GM23338 (cell line): ENCODE measurements around the gene DNAJC16. TPM values are rescaled to one million over a fixed set of nuclear protein-coding genes. Genes with fewer than 3 reads are reported as not detected.

ENCODE experiments used
- ATAC-seq: fragments of 200-7000 bp; cut with Tn5 transposase; 3 replicates; pipeline ENCODE4 v1.9.1; 2020
- DNase-seq: peaks from one replicate; pipeline ENCODE4 v3.0.0-alpha.2; 2015; ENCODE audit warnings: low spot score
- H2AFZ ChIP-seq: fragments of 200-600 bp; sonication (generic); 2 replicates; pipeline ENCODE4 v1.8.0; 2016; ENCODE audit warnings: antibody characterized with exemption, mild to moderate bottlenecking, moderate library complexity
- H3F3A ChIP-seq: fragments of 200-600 bp; sonication (generic); replicated peaks from 2 replicates; pipeline ENCODE4 v1.8.0; 2017; ENCODE audit warnings: antibody characterized with exemption, mixed run types, low read depth
- H3K27ac ChIP-seq: fragments of 200-600 bp; sonication (generic); 2 replicates; pipeline ENCODE4 v1.6.1; 2016; ENCODE audit warnings: low read depth
- H3K27me3 ChIP-seq: fragments of 200-600 bp; sonication (generic); 2 replicates; pipeline ENCODE4 v1.8.0; 2016; ENCODE audit warnings: mild to moderate bottlenecking, mixed run types, moderate library complexity; ENCODE audit not compliant: insufficient read depth
- H3K36me3 ChIP-seq: fragments of 200-600 bp; sonication (generic); 2 replicates; pipeline ENCODE4 v1.8.0; 2016; ENCODE audit warnings: mild to moderate bottlenecking; ENCODE audit not compliant: insufficient read depth
- H3K4me1 ChIP-seq: fragments of 200-600 bp; sonication (generic); 2 replicates; pipeline ENCODE4 v1.8.0; 2016; ENCODE audit warnings: mild to moderate bottlenecking, moderate library complexity; ENCODE audit not compliant: insufficient read depth
- H3K4me2 ChIP-seq: fragments of 200-600 bp; sonication (generic); 2 replicates; pipeline ENCODE4 v1.7.1; 2017; ENCODE audit warnings: mixed run types
- H3K4me3 ChIP-seq: fragments of 200-600 bp; sonication (generic); 2 replicates; pipeline ENCODE4 v1.6.1; 2016; ENCODE audit warnings: mixed run types
- H3K79me2 ChIP-seq: fragments of 200-600 bp; sonication (generic); replicated peaks from 2 replicates; pipeline ENCODE4 v1.8.0; 2017; ENCODE audit warnings: mild to moderate bottlenecking; ENCODE audit not compliant: insufficient read depth
- H3K9me2 ChIP-seq: fragments of 200-600 bp; sonication (generic); 2 replicates; pipeline ENCODE4 v1.8.0; 2017; ENCODE audit not compliant: insufficient read depth
- H4K20me1 ChIP-seq: fragments of 200-600 bp; sonication (generic); replicated peaks from 2 replicates; pipeline ENCODE4 v1.8.0; 2017; ENCODE audit warnings: mild to moderate bottlenecking; ENCODE audit not compliant: insufficient read depth
- H3K27ac Mint-ChIP-seq: 2 replicates; pipeline ENCODE4 v1.8.0; 2020; ENCODE audit warnings: inconsistent platforms, mild to moderate bottlenecking, moderate library complexity, mixed read lengths
- H3K27me3 Mint-ChIP-seq: 3 replicates; pipeline ENCODE4 v1.8.0; 2022; ENCODE audit warnings: low read depth, mild to moderate bottlenecking, moderate library complexity, mixed read lengths, inconsistent platforms; ENCODE audit not compliant: insufficient read depth, poor library complexity
- H3K36me3 Mint-ChIP-seq: 3 replicates; pipeline ENCODE4 v1.8.0; 2021; ENCODE audit warnings: low read depth, mild to moderate bottlenecking, inconsistent platforms, moderate library complexity, mixed read lengths
- H3K4me1 Mint-ChIP-seq: 3 replicates; pipeline ENCODE4 v1.8.0; 2020; ENCODE audit warnings: mild to moderate bottlenecking, inconsistent platforms, mixed read lengths
- H3K4me3 Mint-ChIP-seq: 3 replicates; pipeline ENCODE4 v1.8.0; 2021; ENCODE audit warnings: moderate library complexity, mild to moderate bottlenecking, inconsistent platforms, mixed read lengths
- H3K9me3 Mint-ChIP-seq: 3 replicates; pipeline ENCODE4 v1.8.0; 2020; ENCODE audit warnings: moderate library complexity, mild to moderate bottlenecking, inconsistent platforms, mixed read lengths
- CREB1 ChIP-seq: fragments of 250-450 bp; sonication (Bioruptor Pico); IDR thresholded peaks from 2 replicates; pipeline ENCODE4 v1.5.0; 2020; ENCODE audit warnings: low read depth, mild to moderate bottlenecking, moderate library complexity
- EZH2 ChIP-seq: fragments of 200-600 bp; sonication (generic); IDR thresholded peaks from one replicate; pipeline ENCODE4 v1.8.0; 2017; ENCODE audit warnings: antibody characterized with exemption, mild to moderate bottlenecking, low read depth; ENCODE audit not compliant: unreplicated experiment
- EZH2phosphoT487 ChIP-seq: fragments of 200-600 bp; sonication (generic); IDR thresholded peaks from one replicate; pipeline ENCODE4 v1.8.1; 2018; ENCODE audit warnings: antibody characterized with exemption; ENCODE audit not compliant: unreplicated experiment
- JUNB ChIP-seq: IDR thresholded peaks from one replicate; pipeline ENCODE4 v1.6.1; 2016; ENCODE audit warnings: antibody characterized with exemption; ENCODE audit not compliant: unreplicated experiment
- NANOG ChIP-seq: IDR thresholded peaks from 2 replicates; pipeline ENCODE4 v1.6.1; 2016; ENCODE audit warnings: antibody characterized with exemption, borderline replicate concordance
- POLR2AphosphoS5 ChIP-seq: IDR thresholded peaks from 2 replicates; pipeline ENCODE4 v1.6.1; 2016; ENCODE audit warnings: antibody characterized with exemption, low read depth
- STAT1 ChIP-seq: IDR thresholded peaks from one replicate; pipeline ENCODE4 v1.6.1; 2016; ENCODE audit warnings: antibody characterized with exemption; ENCODE audit not compliant: unreplicated experiment
- ZNF114 ChIP-seq: fragments of 250-450 bp; sonication (Bioruptor Pico); IDR thresholded peaks from 2 replicates; pipeline ENCODE4 v1.5.0; 2020; ENCODE audit warnings: mild to moderate bottlenecking, moderate library complexity
- ZNF331 ChIP-seq: fragments of 250-450 bp; sonication (Bioruptor Pico); IDR thresholded peaks from 2 replicates; pipeline ENCODE4 v1.5.0; 2020; ENCODE audit warnings: low read depth, mild to moderate bottlenecking, moderate library complexity
- polyA plus RNA-seq: library from polyadenylated mRNA; unstranded; fragments of >200 nt; fragmentation: Nextera tagmentation; extraction: Ambion mirVana; gene quantifications from 2 replicates; pipeline ENCODE4 v1.2.1, GENCODE V29; 2016
- total RNA-seq: library from RNA; depleted of rRNA; stranded (reverse); fragments of >200 nt; shearing (Covaris generic); gene quantifications from 2 replicates; pipeline ENCODE4 v1.2.3, GENCODE V29; 2014
- TF ChIP-seq, protein P1 (sequence below): fragments of 250-450 bp; sonication (Bioruptor Pico); IDR thresholded peaks from 2 replicates; pipeline ENCODE4 v1.5.0; 2020; ENCODE audit warnings: mild to moderate bottlenecking, moderate library complexity
- TF ChIP-seq, protein P2 (sequence below), 2 experiments: fragments of 200-600 bp in 1 of 2; sonication (generic) in 1 of 2; conservative IDR thresholded peaks; 2 replicates each; pipeline versions ENCODE4 v1.5.1 to v1.6.1; 2016 to 2017; ENCODE audit warnings: antibody characterized with exemption in 2 of 2, low read depth in 2 of 2, mild to moderate bottlenecking in 2 of 2, moderate library complexity in 1 of 2
- TF ChIP-seq, protein P3 (sequence below): IDR thresholded peaks from 2 replicates; pipeline ENCODE4 v1.6.1; 2016; ENCODE audit warnings: antibody characterized with exemption

Gene DNAJC16
- total and polyA plus RNA-seq, 2 experiments from 2014 or later = 6.3 to 18.0 TPM

DNA sequence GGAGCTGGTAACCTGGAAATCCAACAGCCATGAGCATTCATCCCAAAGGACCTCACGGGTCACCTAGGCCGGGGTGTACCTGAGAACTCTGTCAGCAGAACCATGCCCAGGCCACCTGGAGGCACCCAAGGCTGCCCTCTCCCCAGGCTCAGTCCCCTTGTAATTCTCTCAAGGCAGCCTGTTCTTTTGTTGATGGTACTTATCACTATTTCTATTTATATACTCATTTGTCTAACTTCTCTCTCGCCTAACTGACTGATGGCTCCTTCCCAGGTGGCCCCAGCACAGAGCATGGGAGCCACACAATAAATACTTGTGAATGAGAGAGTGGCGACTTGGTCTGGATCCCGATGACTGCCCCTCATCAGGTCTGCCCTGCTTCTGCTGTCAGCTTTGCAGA lies 19.4 kb upstream of the DNAJC16 start (continued):
- TF ChIP-seq, protein P1, sequence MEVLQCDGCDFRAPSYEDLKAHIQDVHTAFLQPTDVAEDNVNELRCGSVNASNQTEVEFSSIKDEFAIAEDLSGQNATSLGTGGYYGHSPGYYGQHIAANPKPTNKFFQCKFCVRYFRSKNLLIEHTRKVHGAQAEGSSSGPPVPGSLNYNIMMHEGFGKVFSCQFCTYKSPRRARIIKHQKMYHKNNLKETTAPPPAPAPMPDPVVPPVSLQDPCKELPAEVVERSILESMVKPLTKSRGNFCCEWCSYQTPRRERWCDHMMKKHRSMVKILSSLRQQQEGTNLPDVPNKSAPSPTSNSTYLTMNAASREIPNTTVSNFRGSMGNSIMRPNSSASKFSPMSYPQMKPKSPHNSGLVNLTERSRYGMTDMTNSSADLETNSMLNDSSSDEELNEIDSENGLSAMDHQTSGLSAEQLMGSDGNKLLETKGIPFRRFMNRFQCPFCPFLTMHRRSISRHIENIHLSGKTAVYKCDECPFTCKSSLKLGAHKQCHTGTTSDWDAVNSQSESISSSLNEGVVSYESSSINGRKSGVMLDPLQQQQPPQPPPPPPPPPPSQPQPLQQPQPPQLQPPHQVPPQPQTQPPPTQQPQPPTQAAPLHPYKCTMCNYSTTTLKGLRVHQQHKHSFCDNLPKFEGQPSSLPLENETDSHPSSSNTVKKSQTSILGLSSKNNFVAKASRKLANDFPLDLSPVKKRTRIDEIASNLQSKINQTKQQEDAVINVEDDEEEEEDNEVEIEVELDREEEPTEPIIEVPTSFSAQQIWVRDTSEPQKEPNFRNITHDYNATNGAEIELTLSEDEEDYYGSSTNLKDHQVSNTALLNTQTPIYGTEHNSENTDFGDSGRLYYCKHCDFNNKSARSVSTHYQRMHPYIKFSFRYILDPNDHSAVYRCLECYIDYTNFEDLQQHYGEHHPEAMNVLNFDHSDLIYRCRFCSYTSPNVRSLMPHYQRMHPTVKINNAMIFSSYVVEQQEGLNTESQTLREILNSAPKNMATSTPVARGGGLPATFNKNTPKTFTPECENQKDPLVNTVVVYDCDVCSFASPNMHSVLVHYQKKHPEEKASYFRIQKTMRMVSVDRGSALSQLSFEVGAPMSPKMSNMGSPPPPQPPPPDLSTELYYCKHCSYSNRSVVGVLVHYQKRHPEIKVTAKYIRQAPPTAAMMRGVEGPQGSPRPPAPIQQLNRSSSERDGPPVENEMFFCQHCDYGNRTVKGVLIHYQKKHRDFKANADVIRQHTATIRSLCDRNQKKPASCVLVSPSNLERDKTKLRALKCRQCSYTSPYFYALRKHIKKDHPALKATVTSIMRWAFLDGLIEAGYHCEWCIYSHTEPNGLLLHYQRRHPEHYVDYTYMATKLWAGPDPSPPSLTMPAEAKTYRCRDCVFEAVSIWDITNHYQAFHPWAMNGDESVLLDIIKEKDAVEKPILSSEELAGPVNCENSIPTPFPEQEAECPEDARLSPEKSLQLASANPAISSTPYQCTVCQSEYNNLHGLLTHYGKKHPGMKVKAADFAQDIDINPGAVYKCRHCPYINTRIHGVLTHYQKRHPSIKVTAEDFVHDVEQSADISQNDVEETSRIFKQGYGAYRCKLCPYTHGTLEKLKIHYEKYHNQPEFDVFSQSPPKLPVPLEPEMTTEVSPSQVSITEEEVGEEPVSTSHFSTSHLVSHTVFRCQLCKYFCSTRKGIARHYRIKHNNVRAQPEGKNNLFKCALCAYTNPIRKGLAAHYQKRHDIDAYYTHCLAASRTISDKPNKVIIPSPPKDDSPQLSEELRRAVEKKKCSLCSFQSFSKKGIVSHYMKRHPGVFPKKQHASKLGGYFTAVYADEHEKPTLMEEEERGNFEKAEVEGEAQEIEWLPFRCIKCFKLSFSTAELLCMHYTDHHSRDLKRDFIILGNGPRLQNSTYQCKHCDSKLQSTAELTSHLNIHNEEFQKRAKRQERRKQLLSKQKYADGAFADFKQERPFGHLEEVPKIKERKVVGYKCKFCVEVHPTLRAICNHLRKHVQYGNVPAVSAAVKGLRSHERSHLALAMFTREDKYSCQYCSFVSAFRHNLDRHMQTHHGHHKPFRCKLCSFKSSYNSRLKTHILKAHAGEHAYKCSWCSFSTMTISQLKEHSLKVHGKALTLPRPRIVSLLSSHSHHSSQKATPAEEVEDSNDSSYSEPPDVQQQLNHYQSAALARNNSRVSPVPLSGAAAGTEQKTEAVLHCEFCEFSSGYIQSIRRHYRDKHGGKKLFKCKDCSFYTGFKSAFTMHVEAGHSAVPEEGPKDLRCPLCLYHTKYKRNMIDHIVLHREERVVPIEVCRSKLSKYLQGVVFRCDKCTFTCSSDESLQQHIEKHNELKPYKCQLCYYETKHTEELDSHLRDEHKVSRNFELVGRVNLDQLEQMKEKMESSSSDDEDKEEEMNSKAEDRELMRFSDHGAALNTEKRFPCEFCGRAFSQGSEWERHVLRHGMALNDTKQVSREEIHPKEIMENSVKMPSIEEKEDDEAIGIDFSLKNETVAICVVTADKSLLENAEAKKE (CRISPR knock-in tag) = no peak
- TF ChIP-seq ZNF331 (CRISPR knock-in tag) (no peak), EZH2phosphoT487 (no peak), CREB1 (CRISPR knock-in tag) (no peak), STAT1 (no peak), ZNF114 (CRISPR knock-in tag) (no peak), POLR2AphosphoS5 (no peak)

DNA sequence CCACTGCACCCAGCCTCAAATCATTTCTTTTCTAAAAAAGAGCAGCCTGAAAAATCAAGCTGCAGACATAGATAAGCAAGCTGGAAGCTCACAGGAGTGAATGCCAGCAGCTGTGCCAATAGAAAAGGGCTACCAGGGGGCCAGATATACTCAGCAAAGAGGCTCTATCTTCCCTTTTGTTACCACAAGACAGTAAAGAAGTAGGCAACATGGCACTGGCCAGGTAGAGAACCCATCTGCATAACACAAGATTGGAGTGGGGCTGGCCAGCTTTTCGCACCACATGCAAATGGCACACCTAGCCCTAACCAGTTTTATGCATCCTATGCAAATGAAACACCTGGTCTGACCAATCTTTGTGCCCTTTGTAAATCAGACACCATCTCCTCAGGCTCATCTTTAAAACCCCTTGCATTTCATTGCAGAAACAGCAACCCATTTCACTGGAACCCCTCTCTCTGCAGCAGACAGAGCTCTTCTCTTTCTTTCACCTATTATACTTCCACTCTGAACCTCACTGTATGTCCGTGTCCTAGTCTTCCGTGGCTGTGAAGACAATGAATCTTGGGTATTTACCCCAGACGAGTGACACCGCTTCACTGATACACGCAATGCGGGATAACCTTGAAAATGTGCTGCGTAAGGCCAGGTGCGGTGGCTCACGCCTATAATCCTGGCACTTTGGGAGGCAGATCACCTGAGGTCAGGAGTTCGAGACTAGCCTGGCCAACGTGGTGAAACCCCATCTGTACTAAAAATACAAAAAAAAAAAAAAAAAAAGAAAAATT lies 17.8 kb upstream of the DNAJC16 start:
- no peaks in the 10 kb centered on the region for H4K20me1 ChIP-seq
- H3K9me2 ChIP-seq = no peaks in the 10 kb centered on the region
- peaks cover 20% of the 10 kb centered on the region; the same call in 1 of the 2 replicates for H3F3A ChIP-seq
- peaks cover 34% of the 10 kb centered on the region for H3K4me1 ChIP-seq
- peak overlapping the region; percentile 40 for H3K4me2 ChIP-seq
- DNase-seq (peak; percentile 95), ATAC-seq (peak; percentile 96)
- H3K27me3 ChIP-seq = no peaks in the 10 kb centered on the region
- H3K9me3 Mint-ChIP-seq = no peaks in the 10 kb centered on the region
- peaks cover 19% of the 10 kb centered on the region for H3K36me3 Mint-ChIP-seq
- no peak overlapping the region for H2AFZ ChIP-seq
- H3K27ac ChIP-seq = peak overlapping the region; percentile 92
- H3K27ac Mint-ChIP-seq = peak overlapping the region; percentile 98
- no peaks in the 10 kb centered on the region; the same call in 1 of the 2 replicates for H3K79me2 ChIP-seq
- H3K4me3 ChIP-seq = no peak overlapping the region
- peaks cover 12% of the 10 kb centered on the region for H3K27me3 Mint-ChIP-seq
- peak overlapping the region; percentile 42 for H3K4me3 Mint-ChIP-seq
- no peaks in the 10 kb centered on the region; the same call in 1 of the 2 replicates for H3K36me3 ChIP-seq
- peaks cover 37% of the 10 kb centered on the region for H3K4me1 Mint-ChIP-seq
- no peak for TF ChIP-seq ZNF331 (CRISPR knock-in tag)
- TF ChIP-seq NANOG = peak; percentile 49; the same call in 1 of the 2 replicates
- no peak for TF ChIP-seq ZNF114 (CRISPR knock-in tag)
- TF ChIP-seq POLR2AphosphoS5 = peak; percentile 65
- TF ChIP-seq CREB1 (CRISPR knock-in tag) = peak; percentile 10; the same call in 1 of the 2 replicates
- TF ChIP-seq STAT1 = no peak
- TF ChIP-seq, protein P2, sequence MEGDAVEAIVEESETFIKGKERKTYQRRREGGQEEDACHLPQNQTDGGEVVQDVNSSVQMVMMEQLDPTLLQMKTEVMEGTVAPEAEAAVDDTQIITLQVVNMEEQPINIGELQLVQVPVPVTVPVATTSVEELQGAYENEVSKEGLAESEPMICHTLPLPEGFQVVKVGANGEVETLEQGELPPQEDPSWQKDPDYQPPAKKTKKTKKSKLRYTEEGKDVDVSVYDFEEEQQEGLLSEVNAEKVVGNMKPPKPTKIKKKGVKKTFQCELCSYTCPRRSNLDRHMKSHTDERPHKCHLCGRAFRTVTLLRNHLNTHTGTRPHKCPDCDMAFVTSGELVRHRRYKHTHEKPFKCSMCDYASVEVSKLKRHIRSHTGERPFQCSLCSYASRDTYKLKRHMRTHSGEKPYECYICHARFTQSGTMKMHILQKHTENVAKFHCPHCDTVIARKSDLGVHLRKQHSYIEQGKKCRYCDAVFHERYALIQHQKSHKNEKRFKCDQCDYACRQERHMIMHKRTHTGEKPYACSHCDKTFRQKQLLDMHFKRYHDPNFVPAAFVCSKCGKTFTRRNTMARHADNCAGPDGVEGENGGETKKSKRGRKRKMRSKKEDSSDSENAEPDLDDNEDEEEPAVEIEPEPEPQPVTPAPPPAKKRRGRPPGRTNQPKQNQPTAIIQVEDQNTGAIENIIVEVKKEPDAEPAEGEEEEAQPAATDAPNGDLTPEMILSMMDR (conservative IDR thresholded peaks at IDR 0.05; ENCODE audit: low read depth in 2 of 2) = no peak
- TF ChIP-seq EZH2phosphoT487 = no peak
- TF ChIP-seq JUNB = no peak
- TF ChIP-seq, protein P3, sequence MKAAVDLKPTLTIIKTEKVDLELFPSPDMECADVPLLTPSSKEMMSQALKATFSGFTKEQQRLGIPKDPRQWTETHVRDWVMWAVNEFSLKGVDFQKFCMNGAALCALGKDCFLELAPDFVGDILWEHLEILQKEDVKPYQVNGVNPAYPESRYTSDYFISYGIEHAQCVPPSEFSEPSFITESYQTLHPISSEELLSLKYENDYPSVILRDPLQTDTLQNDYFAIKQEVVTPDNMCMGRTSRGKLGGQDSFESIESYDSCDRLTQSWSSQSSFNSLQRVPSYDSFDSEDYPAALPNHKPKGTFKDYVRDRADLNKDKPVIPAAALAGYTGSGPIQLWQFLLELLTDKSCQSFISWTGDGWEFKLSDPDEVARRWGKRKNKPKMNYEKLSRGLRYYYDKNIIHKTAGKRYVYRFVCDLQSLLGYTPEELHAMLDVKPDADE = no peak; the same call in 1 of the 2 replicates
- TF ChIP-seq EZH2 = no peak
